KG1 (cell line): ENCODE measurements around the gene ADSL.
"Not testable (repeated sequence)": the region's sequence is repeated elsewhere in the genome, so short reads cannot be mapped to it uniquely, and the experiment has no call there.

Source experiments
- DNase-seq: peaks from one replicate; lab custom pipeline; 2025; lab: John Stamatoyannopoulos, UW

ADSL gene

DNA sequence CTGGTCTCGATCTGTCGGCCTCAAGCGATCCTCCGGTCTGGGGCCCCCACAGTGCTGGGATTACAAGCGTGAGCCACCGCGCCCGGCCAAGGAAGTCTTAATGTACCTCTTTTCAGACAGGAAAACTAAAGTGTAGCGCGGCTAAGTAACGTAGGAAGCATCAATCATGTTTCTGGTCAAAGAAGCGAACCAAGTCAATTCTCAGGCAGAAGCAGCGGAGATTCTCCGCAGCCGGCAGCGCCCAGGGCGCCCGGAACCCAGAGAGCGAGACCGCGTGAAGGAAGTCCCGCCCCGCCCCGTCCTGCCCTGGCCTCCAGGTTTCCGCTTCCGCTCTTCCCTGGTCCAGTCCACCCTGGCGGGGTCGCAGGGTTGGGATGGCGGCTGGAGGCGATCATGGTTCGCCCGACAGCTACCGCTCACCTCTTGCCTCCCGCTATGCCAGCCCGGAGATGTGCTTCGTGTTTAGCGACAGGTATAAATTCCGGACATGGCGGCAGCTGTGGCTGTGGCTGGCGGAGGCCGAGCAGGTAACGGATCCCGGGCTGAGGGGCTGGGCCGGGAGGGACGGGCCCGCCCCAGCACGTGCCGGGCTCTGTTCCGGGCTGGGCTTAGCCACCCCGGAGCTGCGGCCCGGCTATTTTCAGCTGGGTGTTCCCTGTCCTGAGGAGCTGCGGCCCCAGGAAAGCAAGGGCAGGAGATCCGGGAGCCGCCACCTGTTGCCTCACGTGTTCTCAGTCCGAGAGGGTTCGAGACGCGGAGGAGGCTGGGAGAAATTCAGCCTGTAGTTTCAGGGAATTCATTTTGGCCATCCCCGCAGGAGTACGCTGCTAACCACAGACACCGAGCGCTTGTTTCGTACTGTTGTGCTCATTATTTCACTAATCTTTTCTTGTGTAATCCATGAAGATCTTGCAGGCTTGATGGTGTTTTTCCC lies at the start of gene ADSL:
TSS of gene ADSL (plus strand) at position 316 of the 934 bp plus-strand sequence. CDS start at position 375, 59 bp downstream.
- peak; percentile 90 for DNase-seq

DNA sequence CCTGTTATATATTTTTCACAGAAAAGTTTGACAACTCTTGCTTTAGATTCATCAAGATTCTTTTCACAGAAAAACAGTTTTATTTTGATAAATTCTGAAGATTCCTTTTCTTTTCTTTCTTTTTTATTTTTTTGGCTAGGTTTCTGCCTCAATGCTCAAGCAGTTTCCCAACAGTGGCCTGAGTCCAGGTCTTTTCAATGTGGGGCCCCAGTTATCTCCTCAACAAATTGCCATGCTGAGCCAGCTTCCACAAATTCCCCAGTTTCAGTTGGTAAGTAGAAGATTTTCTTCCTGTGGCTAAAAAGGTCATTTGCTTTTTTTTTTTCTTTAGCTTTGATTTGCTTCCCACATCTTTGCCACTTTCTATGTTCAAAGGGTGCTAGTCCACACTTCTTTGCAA lies 46.0 kb upstream of the ADSL start:
- no peak for DNase-seq

DNA sequence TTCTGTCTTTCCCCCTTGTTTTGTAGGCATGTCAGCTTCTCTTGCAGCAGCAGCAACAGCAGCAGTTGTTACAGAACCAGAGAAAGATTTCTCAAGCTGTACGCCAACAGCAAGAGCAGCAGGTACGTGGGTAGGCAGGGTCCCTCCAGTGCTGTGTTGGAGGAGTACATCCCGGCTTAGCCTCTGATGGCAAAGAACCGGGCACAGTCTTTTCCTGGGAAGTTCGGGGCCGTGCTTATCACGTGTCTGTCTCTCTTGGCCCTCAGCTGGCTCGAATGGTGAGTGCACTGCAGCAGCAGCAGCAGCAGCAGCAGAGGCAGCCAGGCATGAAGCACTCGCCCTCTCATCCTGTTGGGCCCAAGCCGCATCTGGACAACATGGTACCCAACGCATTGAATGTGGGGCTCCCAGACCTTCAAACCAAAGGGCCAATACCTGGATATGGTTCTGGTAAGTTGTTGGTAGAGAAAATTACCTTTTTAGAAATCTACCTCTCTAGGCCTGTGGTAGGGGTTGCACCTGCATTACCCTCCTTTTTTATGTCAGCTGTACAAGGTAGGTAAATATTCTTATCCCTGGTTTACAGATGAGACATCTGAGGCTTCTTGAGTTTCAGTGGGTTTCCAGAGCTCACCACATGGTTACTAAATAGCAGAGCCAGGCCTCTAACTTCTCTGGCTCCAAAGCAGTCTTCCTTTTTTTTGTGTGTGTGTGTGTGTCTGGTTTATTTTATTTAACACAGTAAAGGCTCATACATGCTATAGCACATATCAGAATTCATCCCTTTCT lies 45.2 kb upstream of the ADSL start:
- no peak for DNase-seq

DNA sequence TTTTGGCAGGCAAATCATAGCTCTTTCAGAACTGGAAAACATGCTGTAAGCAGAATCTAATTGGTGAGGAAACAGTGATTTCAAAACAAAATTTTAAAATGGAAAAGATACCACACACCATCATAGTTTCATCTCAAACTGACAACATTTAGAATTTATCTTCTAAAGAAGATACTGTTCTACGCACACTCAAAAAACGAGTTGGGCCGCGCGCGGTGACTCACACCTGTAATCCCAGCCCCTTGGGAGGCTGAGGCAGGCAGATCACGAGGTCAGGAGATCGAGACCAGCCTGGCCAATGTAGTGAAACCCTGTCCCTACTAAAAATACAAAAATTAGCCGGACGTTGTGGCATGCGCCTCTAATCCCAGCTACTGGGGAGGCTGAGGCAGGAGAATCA lies 44.2 kb upstream of the ADSL start:
- no peak for DNase-seq

DNA sequence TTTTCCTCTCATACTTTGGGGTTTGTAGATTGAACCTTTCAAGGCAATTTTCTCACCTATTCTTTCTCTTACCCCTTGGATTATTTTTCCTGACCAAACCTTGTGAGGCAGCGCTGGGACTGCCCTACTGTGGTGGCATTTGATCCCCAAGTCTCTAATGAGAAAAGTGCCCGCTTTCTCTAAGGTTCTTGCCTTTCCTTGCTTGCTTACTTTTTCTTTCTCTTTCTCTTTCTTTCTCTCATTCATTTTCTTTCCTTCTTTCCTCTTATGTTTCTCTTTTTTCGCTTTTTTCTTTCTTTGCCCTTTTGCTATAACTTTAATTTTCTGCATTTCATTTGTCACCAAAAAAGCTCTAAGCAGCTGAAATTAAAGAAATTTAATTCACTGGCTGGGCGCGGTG lies 40.7 kb upstream of the ADSL start:
- DNase-seq, result no peak

DNA sequence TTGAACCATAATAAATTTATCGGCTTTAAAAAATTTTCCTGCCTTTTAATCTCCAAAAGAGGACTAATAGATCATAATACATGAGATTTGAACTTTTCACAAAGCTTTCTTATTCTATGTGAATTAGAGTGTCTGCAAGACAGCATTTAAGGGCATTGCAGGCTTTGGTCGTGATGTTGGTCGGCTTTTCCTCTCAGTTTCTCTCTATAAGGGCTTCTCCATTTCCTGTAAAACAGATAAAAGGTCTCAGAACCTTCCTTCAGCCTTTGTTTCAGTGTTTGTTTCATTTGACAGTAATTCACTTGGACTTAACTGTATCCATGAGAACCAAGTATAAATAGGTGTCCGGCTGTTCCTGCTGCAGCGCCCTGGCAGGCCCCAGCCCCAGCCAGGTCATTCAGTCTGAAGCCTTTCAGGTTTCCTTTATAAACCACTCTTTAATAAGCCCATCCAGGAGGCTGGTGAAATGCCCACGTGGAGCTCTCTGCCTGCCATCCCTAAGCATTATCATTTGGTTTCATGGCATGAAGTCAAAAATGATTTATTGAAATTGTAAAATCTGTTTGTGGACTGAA lies 37.2 kb upstream of the ADSL start:
- DNase-seq, result no peak

DNA sequence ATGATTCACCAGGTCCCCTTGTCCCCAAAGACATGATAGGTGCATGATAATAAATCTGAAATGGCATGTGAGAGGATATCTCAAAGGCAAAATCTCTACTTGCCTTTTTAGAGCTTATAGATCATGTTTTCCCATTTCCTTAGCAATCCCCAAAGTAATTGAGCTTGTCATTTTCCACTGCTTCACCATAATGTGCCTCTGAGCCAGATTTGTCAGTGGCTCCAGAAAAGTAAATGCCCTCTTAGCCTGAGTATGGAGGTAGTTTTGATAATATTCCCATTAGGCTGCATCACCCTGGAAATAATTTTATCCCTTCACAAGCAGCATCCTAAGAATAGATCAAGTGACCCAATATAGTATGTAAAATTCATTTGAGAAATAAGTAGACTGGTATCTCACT lies 36.7 kb upstream of the ADSL start:
- no peak for DNase-seq

DNA sequence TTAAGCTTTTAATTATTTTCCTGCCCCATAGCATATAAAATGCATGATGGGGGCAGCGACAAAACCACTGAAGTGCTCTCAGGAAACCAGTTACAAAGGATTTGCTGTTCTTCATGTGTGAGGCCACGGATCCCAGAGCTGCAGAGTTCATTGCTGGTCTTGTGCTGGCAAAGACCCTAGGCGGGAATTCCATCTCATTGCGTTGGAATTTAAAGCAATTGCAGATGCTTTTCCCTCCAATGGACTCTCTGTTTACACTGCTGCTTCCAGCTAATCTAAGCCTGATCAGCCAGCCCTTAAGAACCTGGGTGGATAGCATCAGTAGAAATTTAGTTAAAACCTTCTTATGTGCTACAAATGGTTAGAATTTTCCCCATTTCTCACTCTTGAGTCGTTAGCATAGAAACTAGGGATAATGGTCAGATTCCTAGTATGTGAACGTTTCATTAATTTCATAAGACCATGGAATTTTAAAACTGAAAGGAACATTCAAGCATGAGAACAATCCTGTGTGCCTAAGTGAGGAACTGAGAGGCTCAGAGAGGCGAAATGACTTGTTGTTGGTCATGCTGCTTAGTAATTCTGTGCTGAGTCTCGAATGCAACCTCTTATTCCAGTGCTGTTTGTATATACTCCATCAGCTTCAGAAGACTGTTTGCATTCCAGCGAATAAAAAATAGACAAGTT lies 36.1 kb upstream of the ADSL start:
- DNase-seq, result no peak

DNA sequence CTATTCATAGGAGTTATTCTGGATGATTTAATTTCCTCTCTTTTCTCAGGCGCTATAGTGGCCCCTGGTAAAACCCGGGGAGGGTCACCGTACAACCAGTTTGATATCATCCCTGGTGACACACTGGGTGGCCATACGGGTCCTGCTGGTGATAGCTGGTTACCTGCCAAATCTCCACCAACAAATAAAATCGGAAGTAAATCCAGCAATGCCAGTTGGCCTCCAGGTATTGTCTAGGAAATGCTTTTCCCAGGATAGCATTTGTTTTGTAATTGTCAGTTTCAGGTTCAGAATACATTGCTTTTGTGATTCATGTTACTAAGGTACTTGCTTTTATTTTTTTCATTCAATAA lies 35.6 kb upstream of the ADSL start:
- DNase-seq, result no peak

DNA sequence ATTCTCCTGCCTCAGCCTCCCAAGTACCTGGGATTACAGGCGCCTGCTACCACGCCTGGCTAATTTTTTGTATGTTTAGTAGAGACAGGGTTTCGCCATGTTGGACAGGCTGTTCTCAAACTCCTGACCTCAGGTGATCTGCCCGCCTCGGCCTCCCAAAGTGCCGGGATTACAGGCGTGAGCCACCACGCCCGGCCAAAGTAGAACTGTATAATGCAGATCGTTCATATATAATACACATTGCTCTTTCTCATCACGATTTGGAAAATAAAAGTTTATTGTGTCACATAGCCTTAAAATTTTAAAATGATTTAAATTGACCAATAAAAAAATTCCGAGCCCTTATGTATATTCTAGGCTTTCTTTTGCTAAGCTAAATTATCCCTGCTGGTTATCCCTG lies 34.7 kb upstream of the ADSL start:
- DNase-seq, result not testable (repeated sequence)

DNA sequence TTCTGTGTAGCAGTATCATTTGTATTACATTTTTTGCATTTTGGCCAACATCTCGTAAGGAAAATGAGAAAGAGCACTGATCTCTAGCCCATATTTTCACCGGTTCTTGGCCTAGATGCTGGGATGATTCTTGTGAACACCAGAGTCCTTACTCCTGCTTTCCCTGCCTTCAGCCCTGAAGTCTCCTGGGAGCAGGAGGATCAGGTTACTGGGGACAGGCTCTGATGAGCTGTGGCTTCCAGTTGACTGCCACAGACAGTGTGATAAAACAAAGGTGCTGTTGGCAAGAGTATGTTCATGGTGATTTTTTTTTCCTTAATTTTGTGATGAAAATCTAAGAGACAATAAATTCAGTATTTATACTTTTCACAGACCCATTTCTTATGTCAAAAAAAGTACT lies 34.2 kb upstream of the ADSL start:
- no peak for DNase-seq

DNA sequence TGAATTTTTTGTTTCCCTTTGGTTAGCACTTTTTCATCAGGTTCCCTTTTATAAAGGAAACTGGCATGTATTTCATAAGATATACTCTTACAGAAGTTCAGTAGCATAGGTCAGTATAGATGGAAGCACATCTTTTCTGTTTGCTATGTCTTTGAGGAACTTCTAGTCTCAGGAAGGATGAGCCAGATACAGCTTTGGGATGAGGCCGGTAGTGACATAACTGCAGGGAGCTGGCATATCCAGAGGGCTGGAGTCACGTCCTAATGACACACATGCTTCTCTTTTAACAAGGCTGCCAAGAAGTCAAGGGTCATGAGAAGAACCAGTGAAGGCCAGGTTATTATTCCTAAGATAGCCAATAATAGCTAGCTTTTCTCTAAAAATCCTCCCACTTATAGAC lies 33.3 kb upstream of the ADSL start:
- no peak for DNase-seq

DNA sequence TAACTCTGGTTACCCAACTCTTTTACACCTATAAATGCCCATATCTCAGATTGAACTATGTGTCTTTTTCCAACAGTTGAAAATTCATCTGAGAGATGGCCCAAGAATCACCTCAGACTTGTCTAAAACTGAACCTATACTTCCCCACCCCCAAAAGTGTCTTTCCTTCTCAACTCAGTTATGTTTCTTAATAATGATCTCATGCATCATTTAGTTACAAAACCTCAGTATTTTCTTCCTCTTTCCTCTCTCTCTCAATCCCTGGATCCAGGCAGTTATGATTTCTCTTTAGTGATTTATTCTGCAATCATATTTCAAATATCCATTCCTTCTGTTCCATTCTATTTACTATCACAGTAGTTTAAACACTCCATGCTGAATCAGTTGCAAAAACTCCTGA lies 32.3 kb upstream of the ADSL start:
- no peak for DNase-seq

DNA sequence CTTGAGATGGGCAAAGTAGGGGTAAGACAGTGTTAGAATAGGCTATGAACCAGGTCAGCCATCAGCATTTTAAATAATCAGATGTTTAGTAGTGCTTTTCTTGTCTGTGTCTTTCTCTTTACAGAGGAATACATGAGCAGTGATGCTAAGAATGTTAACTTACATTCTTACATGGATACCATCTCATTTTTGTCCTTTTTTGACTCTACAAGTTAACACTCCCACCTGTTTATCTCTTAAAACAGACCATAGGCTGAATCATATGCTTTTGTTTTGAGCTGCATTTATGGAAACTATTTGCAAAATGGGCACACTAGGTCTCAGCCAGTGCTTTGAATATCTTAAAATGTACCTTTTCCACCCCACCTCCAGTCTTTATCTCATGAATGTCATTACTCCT lies 25.6 kb upstream of the ADSL start:
- no peak for DNase-seq

DNA sequence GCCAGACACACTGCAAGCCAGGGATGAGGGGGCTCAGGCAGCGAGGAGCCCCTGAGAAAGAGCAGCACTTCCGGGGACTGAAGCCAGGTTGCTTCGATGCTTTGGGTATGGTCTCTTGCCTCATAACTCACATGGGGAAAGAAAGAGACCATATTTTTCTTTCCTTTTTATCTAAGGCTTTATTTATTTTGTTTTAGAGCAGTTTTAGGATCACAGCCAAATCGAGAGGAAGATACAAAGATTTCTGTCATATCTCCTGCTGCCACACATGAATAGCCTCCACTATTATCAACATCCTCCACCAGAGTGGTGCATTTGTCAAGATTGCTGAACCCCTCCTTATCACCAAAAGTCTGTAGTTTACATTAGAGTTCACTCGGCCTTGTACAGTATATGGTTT lies 24.3 kb upstream of the ADSL start:
- no peak for DNase-seq

DNA sequence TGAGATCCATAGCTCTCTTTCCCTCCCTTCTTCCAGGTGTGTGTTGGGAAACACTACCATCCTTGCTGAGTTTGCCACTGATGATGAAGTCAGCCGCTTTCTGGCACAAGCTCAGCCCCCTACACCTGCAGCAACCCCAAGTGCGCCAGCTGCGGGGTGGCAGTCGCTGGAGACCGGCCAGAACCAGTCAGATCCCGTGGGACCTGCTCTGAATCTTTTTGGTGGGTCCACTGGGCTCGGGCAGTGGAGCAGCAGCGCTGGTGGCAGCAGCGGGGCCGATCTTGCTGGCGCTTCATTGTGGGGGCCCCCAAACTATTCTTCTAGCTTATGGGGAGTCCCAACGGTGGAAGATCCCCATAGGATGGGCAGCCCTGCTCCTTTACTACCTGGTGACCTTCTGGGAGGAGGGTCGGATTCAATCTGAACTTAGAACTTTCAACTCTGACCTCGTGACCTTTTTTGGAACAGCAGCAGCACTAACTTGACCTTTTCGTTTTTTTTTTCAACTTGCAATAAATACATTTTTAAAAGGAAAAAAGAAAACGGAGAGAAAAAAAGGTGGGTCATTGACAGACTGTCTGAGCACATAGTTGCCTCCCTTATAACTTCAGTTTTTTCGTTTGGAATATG lies 23.4 kb upstream of the ADSL start:
- no peak for DNase-seq

DNA sequence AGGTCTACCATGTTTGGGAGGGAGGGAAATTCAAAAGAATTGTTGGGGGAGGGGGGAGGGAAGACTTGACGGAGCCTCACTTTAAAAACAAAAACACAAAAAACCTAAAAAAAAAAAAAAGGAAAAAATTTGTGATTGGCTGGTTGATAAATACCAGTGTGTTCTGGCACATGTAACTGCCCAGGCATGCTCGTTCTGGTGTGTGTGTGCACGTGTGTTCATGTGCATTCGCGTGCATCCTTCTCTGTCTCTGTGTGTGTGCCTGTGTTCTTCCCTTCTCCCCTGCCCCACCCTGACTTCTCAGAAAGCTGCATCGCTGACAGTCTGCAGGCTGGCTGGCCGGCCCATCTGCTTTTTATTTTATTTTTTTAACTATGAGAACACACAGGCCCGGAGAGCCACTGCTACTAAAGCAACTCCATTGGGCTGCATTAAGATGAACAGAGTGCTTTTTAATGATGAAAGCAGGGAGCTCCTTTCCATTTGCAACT lies 22.6 kb upstream of the ADSL start:
- DNase-seq, result no peak

DNA sequence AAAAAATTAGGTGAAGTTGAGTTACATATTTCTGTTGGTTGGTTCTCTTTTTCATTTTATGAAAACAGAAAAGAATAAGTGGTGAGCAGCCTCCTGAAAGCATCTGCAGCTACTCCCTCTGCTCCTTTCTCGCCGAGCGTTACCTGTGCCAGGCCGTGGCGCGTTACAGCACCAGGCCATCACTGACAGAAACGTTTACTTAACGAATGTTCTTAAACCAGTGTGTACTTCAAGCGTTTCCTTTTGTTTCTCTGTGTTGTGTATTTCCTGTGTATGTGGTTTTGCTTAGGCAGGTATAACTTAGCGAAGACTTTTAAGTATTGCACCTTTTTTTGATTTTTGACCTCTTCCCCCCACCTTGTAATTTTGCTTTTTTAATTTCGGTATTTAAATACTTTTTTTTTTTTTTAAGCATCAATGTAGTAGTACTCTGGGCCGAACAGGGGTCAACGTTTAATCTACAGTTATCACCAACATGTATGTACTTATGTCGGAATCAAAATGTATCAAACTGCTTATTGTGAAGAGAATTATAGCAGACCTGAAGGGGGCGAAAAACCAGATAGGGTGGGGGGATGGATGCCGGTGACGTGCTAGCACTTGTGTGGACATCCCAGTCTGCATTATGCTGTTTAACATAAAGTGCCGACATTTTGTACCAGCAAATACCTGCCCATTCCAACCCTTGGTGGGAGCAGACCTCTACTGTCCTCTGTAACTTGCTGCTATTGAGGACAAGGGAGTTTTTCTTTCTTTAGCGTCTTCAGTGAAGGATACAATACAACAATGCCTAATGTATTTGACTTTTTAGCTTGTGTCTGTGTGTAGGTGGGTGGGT lies 21.6 kb upstream of the ADSL start:
- no peak for DNase-seq

DNA sequence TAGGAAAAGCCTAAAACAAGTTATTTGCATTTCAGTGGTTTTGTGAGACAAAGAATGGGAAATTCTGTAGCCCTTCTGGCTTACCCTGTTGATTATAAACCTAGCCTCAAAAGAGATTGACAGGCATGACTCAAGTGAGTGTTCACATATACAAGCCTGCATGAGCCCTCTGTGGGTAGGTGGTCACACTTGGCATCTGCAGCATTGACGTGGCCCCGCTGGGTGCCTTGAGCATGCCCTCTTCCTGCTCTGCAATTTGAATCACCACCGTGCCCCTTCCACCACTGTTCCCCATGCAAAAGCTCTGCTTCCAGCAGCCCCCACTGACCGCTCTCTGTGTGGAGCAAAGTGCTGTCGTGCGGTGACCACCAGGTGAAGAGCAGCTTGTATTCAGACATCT lies 21.0 kb upstream of the ADSL start:
- DNase-seq, result no peak

DNA sequence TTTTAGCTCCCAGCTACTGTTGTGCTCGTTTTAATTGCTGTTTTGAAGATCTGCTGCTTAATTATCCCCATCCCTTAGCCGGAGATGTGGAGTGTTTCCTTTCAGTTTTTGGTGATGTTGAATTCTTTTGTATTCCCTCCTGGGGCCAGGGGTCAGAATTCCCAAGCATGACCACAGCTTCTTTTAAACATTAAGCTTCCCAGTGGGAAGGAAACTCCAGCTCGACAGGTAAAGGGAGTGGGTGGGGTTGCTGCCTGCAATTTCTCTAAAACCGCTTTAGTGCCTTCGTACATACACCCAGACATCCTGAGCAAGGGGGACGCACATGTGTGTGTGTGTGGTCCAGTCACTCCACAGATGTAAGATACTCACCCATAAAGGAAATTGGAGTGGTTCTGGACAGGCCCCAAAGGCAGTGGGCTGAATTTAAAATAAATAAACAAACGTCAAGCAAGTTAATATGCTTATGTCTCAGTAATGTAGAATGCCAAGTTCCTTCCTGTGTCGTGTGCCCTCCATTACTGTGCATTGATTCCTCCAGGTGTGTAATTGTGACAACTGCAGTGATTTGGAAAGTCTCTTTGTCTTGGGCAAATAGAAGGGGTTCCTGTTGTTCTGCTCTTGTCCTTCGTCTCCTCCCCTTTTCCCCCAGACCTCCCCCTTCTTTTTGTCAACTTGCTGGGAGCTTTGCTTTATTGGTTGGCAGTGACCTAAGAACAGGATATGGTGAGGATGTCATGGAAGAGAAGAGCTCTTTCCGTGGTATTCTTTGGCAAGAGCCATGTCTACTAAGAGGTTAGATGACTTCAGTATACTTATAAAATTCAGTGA lies 19.2 kb upstream of the ADSL start:
- DNase-seq, result no peak
